Testis (tissue), 3 donors: ENCODE data around the gene TMEM135. TPM values are rescaled to one million over a fixed set of nuclear protein-coding genes. Genes with fewer than 3 reads are reported as not detected.

Experiments used
- DNase-seq: peaks from one replicate; pipeline ENCODE4 v3.0.0-alpha.2; 2019
- H3K27ac ChIP-seq, 2 donors: fragments of 200-600 bp; sonication (generic); one replicate each; pipeline ENCODE4 v1.5.1; 2019
- H3K27me3 ChIP-seq: fragments of 200-600 bp; sonication (generic); one replicate; pipeline ENCODE4 v1.5.1; 2019
- H3K36me3 ChIP-seq: fragments of 200-600 bp; sonication (generic); one replicate; pipeline ENCODE4 v1.5.1; 2017; ENCODE audit warnings: low read depth; ENCODE audit errors: missing control alignments
- H3K4me1 ChIP-seq: fragments of 200-600 bp; sonication (generic); one replicate; pipeline ENCODE4 v1.5.1; 2019
- H3K4me3 ChIP-seq, 2 donors: fragments of 200-600 bp; sonication (generic); one replicate each; pipeline ENCODE4 v1.5.1; 2017 to 2019
- H3K9me3 ChIP-seq: fragments of 200-600 bp; sonication (generic); one replicate; pipeline ENCODE4 v1.5.1; 2017
- POLR2A ChIP-seq: fragments of 450-650 bp; IDR thresholded peaks from one replicate; pipeline ENCODE4 v1.6.1; 2017; ENCODE audit warnings: antibody characterized with exemption, mild to moderate bottlenecking, moderate library complexity
- WGBS, 2 donors: methylation state at CpG; one replicate each; pipeline ENCODE4 v1.1.5; 2018; 5-methylcytosine and 5-hydroxymethylcytosine counted together
- intact Hi-C: fragments of 100-400 bp; cut with DNase I; formaldehyde crosslinking; loops from one replicate; pipeline ENCODE4 v1.15.1; 2023; ENCODE audit warnings: low total_unique reads
- polyA plus RNA-seq: library from polyadenylated mRNA; stranded (reverse); fragments of 350-450 nt; fragmentation: Illumina TruSeq; extraction: RNeasy Lipid Tissue Mini Kit (QIAGEN cat#74804); gene quantifications from one replicate; pipeline ENCODE4 v1.2.3, GENCODE V29; 2014; ENCODE audit warnings: low read depth, low replicate concordance; ENCODE audit not compliant: insufficient read depth
- total RNA-seq, 2 donors: library from RNA; depleted of rRNA; stranded (reverse); fragments of >200 nt; gene quantifications; one replicate each; pipeline ENCODE4 v1.2.3, GENCODE V29; 2016
- TF ChIP-seq, protein P1 (sequence below), 3 experiments: fragments of 450-650 bp in 2 of 3; fragments of 200-600 bp in 1 of 3; sonication (generic) in 1 of 3; IDR thresholded peaks; one replicate each; pipeline ENCODE4 v1.5.1; 2016 to 2019; ENCODE audit warnings: antibody characterized with exemption in 3 of 3, mild to moderate bottlenecking in 2 of 3, moderate library complexity in 1 of 3

TMEM135 gene
- total and polyA plus RNA-seq, 3 donors from 2014 or later: 21.3 to 59.0 (median 42.1) TPM

DNA sequence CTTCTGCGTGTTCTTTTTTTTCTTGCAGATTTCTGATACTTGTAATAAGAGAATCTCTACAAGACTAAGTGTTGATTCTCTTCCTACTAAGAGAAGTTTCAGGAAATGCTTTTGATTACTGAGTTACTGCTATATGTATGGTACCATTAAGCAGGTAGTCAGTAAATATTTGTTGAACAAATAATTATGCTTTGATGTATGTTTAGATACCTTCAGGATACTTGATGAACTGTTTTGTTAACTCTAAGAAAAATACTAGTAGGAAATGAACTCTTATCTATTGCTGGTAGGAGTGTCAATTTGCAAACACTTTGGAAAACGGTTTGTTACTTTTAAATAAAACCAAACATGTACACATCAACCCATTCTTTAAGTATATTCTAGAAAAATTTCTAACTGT is 90.6 kb downstream of the TMEM135 start:
- WGBS, 2 donors: 63 to 75% methylated on average over 2 of the region's 2 CpGs
- DNase-seq: no peak
- no peaks in the 10 kb centered on the region for H3K36me3 ChIP-seq
- TF ChIP-seq POLR2A: no peak
- H3K4me1 ChIP-seq: no peaks in the 10 kb centered on the region
- H3K4me3 ChIP-seq: no peak overlapping the region
- no peaks in the 10 kb centered on the region for H3K9me3 ChIP-seq
- no peak overlapping the region for H3K27ac ChIP-seq
- intact Hi-C loops: no loop called here
- no peaks in the 10 kb centered on the region for H3K27me3 ChIP-seq

GRCh38 chr11:87134524-87135106 is 96.9 kb downstream of the TMEM135 start:
- 100% methylated on average over 1 of the region's 1 CpG for WGBS, 2 donors
- H3K36me3 ChIP-seq: no peaks in the 10 kb centered on the region
- no peaks in the 10 kb centered on the region for H3K4me1 ChIP-seq
- H3K27me3 ChIP-seq: no peaks in the 10 kb centered on the region
- H3K27ac ChIP-seq: no peak overlapping the region
- H3K4me3 ChIP-seq: no peak overlapping the region
- H3K9me3 ChIP-seq: no peaks in the 10 kb centered on the region
- TF ChIP-seq, protein P1, sequence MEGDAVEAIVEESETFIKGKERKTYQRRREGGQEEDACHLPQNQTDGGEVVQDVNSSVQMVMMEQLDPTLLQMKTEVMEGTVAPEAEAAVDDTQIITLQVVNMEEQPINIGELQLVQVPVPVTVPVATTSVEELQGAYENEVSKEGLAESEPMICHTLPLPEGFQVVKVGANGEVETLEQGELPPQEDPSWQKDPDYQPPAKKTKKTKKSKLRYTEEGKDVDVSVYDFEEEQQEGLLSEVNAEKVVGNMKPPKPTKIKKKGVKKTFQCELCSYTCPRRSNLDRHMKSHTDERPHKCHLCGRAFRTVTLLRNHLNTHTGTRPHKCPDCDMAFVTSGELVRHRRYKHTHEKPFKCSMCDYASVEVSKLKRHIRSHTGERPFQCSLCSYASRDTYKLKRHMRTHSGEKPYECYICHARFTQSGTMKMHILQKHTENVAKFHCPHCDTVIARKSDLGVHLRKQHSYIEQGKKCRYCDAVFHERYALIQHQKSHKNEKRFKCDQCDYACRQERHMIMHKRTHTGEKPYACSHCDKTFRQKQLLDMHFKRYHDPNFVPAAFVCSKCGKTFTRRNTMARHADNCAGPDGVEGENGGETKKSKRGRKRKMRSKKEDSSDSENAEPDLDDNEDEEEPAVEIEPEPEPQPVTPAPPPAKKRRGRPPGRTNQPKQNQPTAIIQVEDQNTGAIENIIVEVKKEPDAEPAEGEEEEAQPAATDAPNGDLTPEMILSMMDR (IDR thresholded peaks at IDR 0.05): no peak
- TF ChIP-seq POLR2A: no peak
- DNase-seq: no peak
- intact Hi-C loops: no loop called here

DNA sequence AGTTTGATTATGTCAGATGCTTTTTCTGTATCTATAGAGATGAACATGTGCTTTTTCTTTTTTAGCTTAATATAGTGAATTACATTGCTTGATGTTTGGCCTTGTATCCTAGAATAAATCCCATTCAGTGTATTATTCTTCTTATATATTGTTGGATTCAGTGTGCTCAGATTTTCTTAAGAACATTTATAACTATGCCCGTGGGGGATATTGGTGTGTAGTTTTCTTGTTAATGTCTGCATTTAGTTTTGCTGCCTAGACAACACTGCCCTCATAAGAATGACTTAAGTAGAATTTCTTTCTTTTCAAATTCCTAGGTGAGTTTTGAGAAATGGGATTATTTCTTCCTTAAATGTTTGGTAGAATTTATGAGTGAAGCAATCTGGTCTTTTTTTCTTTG is 98.5 kb downstream of the TMEM135 start:
- Histone ChIP-seq H3K4me3 (no peak overlapping the region), H3K27ac (no peak overlapping the region), H3K27me3 (no peaks in the 10 kb centered on the region), H3K4me1 (no peaks in the 10 kb centered on the region), H3K9me3 (no peaks in the 10 kb centered on the region), H3K36me3 (no peaks in the 10 kb centered on the region)
- TF ChIP-seq, protein P1 (IDR thresholded peaks at IDR 0.05): no peak
- intact Hi-C loops: no loop called here
- WGBS, 2 donors: 82 to 97% methylated on average over 1 of the region's 1 CpG
- DNase-seq: no peak

- H3K4me1 ChIP-seq: no peaks in the 10 kb centered on the region
- 65 to 78% methylated on average over 2 of the region's 2 CpGs for WGBS, 2 donors
- TF ChIP-seq POLR2A: no peak
- TF ChIP-seq, protein P1 (IDR thresholded peaks at IDR 0.05): no peak
- intact Hi-C loops: no loop called here
- H3K4me3 ChIP-seq: no peak overlapping the region
- DNase-seq: no peak
- peak overlapping the region in 1 of 2 donors; percentile 7 for H3K27ac ChIP-seq
- H3K27me3 ChIP-seq: no peaks in the 10 kb centered on the region
- H3K9me3 ChIP-seq: no peaks in the 10 kb centered on the region
- no peaks in the 10 kb centered on the region for H3K36me3 ChIP-seq
Observed at GRCh38 chr11:87137711-87138110, 100.0 kb downstream of the TMEM135 start.

GRCh38 chr11:87139475-87139874 is 101.7 kb downstream of the TMEM135 start:
- H3K4me1 ChIP-seq: no peaks in the 10 kb centered on the region
- 0 to 100% methylated on average over 1 of the region's 1 CpG for WGBS, 2 donors
- no peaks in the 10 kb centered on the region for H3K9me3 ChIP-seq
- no peak overlapping the region for H3K4me3 ChIP-seq
- DNase-seq: no peak
- no peaks in the 10 kb centered on the region for H3K36me3 ChIP-seq
- TF ChIP-seq, protein P1 (IDR thresholded peaks at IDR 0.05): no peak
- TF ChIP-seq POLR2A: no peak
- no peak overlapping the region for H3K27ac ChIP-seq
- no peaks in the 10 kb centered on the region for H3K27me3 ChIP-seq
- intact Hi-C loops: no loop called here
